22Rv1 (cell line): Measurements from ENCODE around the gene EMC10.

Experiments
- ZFX ChIP-seq: fragments of 450-650 bp; IDR thresholded peaks from 2 replicates; pipeline ENCODE4 v1.6.1; 2017; ENCODE audit warnings: antibody characterized with exemption, borderline replicate concordance
- TF ChIP-seq, protein P1 (sequence below): fragments of 450-650 bp; IDR thresholded peaks from 2 replicates; pipeline ENCODE4 v1.5.1; 2017; ENCODE audit warnings: mild to moderate bottlenecking

DNA sequence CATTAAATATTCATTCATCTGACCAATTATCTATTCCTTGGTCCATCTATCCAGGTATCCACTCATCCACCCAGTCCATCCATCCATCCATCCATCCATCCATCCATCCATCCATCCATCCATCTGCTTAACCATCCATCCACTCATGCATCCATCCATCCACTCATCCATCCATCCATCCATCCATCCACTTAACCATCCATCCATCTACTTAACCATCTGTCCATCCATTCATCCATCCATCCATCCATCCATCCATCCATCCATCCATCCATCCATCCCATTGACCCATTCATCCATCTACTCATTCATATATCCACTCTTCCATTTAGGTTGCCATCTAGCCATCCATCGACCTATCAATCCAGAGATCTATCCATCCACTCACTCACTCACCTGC is 32.2 kb upstream of the EMC10 start:
- TF ChIP-seq, protein P1, sequence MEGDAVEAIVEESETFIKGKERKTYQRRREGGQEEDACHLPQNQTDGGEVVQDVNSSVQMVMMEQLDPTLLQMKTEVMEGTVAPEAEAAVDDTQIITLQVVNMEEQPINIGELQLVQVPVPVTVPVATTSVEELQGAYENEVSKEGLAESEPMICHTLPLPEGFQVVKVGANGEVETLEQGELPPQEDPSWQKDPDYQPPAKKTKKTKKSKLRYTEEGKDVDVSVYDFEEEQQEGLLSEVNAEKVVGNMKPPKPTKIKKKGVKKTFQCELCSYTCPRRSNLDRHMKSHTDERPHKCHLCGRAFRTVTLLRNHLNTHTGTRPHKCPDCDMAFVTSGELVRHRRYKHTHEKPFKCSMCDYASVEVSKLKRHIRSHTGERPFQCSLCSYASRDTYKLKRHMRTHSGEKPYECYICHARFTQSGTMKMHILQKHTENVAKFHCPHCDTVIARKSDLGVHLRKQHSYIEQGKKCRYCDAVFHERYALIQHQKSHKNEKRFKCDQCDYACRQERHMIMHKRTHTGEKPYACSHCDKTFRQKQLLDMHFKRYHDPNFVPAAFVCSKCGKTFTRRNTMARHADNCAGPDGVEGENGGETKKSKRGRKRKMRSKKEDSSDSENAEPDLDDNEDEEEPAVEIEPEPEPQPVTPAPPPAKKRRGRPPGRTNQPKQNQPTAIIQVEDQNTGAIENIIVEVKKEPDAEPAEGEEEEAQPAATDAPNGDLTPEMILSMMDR, result no peak
- TF ChIP-seq ZFX, result no peak
